Islet precursor cell (in vitro differentiated cells): ENCODE measurements around the gene CCSER1.
"Not testable (repeated sequence)": the region's sequence is repeated elsewhere in the genome, so short reads cannot be mapped to it uniquely, and the experiment has no call there.

Source experiments
- DNase-seq: peaks from one replicate; pipeline ENCODE4 v3.0.0-alpha.2; 2018

CCSER1 gene

DNA sequence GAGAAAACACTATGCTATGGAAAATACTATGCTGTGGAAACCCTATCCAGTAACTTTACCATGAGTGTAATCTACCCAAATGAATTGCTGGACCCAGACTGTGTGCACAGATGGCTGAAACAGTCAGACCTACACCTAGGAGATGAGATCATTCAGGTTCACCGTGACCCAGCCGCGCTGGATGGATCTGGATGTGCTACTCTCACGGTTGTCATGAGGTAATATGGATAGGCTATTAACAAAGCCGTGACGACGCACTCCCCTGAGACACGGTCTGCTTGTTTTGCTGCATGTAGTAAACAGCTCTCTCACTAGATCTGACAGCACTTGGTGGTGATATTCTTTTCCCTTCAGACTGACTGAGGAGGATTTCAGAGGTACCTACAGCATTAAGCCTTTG lies 1344.1 kb downstream of the CCSER1 start:
- DNase-seq = no peak

DNA sequence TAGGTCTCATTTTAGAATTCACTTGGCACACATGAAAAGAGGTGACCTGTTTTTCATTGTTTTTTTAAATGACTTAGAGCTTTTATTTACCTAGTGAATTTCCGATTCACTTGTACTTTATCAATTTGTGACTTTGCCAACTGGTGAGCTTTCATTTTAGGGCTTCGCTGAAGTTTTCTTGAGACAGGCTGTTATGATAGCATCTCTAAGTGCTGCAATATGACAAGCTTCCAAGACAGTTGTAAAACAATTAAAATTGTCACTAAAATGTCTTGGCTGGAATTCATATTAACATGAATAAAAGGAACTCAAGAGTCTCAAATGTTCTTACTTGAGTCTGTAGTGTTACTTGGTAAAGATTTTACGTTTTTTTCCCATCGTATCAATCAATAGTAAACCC lies 1344.9 kb downstream of the CCSER1 start:
- DNase-seq = no peak

DNA sequence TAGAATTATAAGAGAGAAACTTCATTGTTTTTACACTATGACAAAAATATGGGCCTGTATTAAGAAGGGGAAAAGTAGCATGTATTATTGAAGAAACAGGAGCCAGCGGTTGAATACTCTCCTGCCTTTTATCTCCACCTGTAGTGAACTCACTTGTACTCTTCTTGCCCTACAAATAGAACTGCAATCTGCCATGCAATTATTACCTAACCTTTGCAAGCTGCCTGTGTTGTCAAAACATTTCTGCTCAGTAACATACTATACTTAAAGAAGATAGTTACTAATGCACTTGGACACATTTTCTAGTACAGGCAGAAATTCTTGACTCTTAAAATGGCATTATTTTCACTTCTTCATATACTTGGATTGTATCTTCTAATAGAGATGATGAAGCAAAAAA lies 1358.2 kb downstream of the CCSER1 start:
- no peak for DNase-seq

DNA sequence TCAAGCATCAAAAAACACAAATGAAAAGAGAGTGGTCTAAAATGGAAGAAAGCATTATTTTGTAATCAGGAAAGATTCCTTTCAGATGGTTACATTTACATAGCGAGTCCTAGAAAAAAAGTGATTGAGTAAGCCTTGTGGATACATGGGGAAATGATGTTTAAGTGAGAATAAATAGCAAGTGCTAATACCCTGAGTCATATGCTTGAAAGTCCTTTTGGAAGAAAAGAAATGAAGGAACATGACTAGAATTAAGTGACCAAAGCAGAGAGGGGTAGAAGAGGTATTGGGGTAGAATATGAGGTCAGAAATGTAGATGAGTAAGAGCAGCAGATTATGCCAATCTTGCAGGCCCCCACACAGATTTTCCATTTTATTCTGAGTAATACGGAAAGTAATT lies 1361.8 kb downstream of the CCSER1 start:
- DNase-seq = no peak

DNA sequence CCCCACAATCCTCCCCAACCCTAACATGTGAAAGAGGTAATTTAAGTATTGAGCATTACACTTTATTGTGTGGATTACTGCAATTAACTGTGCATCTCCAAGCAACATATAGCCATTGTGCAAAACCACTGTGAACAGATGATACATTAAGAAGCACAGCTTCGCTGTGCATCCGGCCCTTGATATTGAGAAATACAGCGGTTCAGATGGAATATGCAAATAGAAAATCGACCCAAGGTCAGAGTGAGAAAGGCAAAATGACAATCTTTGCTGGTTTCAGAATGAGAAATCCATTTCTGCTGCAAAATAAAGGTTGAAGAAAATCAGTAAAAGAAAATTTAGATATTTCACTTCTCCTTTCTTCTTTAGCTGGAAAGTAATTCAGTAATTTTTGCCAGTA lies 1370.7 kb downstream of the CCSER1 start:
- DNase-seq = no peak

DNA sequence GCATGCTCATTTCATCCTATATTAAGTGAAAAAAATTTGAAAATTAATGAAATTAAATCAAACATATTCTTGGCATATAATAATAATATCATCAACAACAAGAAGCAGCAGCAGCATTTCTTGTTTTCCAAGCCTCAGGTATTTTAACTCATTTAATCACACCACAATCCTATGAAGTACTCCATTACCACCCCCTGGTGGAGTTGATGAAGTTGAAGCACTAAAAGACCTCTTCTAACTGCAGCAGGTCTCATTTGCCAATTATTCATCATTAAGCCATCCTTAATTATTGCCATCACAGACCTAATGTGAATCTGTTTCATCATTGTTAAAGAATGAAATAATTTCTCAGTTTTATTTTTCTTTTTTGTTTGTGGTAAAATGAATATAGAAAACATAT lies 1375.2 kb downstream of the CCSER1 start:
- no peak for DNase-seq

DNA sequence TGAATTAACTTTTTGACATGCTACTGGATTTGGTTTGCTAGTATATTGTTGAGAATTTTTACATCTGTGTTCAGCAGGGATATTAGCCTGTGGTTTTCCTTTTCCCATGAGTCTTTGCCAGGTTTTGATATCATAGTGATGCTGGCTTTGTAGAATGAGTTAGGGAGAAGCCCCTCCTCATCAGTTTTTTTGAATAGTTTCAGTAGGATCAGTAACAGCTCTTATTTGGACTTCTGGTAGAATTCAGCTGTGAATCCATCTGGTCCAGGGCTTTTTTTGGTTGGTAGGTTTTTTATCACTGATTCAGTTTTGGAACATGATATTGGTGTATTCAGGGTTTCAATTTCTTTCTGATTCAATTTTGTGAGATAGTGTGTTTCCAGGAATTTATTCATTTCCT lies 1386.1 kb downstream of the CCSER1 start:
- DNase-seq = no peak

DNA sequence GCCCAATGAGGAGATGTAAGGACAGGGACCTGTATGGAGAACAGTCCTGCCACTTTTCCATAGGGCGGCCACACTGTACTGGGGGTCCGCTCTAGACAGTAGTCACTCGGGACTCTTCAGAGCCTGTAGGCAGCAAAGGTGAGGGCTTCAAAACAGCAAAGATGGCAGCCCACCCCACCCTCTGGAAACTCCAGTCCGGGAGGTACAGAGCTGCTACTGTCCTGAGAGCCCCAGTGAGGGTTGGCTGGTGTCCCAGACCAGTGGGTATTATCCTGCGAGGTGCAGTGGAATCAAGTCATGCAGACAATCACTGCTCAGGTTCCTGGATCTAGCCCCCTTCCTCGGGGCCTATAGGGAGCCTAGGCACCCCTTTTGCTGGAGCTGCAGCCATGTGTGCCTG lies 1392.0 kb downstream of the CCSER1 start:
- no peak for DNase-seq

DNA sequence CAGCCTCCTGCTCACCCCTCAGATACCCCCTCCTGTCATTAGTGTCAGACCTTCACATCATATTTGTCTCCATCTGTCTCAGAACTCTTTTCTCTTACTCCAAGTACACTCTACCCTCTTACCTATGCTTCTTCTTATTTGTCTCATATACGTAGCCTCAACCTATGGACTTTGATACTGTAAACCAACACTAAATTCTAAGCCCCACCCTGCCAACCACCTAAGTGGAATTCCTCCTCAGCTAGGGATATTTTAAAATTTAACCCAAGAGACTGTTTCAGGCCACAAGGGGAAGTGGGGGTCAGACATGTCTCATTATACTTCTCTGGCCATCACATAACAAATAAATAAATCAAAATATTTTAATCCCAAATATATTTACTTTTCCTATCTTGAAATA lies 1398.4 kb downstream of the CCSER1 start:
- no peak for DNase-seq

DNA sequence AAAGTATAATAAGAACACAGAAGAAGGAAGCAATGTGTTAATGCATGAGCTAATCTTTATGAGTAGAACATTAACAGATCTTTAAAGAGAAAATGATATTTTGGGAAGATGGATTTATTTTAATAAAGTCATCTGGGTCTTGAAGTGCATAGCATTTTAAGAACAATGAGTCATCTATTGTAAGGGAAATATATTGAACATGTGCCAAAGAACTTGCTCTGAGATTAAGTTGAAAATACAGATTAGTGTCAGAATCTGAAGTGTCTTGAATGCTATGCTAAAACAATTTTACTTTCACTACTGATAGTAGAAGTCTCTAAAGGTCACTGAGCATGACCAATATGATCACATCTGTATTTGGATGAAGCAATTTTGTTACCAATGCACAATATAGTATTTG lies 1399.9 kb downstream of the CCSER1 start:
- no peak for DNase-seq

DNA sequence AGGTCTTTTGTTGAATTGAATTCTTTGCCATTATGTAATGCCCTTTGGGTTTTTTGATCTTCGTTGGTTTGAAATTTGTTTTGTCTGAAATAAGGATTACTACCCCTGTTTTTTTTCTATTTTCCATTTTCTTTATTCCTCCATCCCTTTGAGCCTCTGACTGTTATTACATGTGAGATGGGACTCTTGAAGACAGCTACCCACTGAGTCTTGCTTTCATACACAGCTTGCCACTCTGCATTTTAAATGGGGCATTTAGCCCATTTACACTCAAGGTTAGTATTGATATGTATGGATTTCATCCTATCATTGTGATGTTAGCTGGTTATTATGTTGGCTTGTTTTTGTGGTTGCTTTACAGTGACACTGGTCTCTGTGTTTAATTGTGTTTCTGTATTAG lies 1440.4 kb downstream of the CCSER1 start:
- DNase-seq = no peak

DNA sequence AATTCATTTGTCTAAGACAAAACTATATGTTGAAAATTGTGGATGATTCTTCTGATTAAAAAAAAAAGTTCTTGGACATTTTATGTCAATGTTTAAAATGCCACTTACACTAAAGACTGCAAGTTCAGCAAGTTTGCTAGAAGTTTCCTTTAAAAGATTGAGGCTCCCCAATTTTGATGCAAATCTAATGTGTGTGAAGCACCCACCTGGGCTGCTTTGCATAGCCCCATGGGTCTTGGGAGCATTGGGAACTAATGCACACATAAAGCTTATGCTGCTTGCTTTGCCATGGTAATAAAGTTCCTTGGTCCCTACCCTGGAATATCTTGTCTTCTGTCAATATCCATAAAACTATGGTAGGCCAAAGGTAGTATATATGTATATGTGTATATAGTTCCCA lies 1450.7 kb downstream of the CCSER1 start:
- DNase-seq = no peak

DNA sequence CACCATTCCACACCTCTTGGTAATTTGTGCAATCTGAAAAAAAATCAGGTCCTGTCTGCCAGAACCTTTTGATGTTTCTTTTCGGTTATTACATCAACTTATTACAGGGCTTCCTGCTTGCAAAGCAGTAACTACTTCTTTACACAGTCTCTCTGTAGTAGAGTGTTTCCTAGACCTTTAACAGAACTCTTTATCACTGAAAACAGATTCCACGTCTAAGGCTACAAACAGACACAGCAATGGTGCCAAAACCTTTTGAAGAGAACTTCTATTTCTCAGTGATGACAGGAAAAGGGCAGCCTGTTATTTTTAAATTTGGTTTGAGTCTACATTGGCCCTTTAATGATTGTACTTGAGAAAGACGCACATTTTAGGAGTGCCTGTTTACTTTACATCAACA lies 1463.1 kb downstream of the CCSER1 start:
- DNase-seq = no peak

DNA sequence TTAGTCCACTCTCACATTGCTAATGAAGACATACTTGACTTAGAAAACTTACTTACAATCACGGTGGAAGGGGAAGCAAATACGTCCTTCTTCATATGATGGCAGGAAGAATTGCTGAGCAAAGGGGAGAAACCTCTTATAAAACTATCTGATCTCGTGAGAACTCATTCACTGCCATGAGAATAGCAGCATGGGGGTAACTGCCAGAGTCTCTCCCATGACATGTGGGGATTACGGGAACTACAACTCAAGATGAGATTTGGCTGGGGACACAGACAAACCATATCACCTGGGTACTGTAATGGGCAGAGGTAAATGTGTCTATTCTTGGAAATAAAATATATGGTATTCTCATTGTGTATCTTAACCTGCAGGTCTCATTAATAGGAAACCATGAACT lies 1464.9 kb downstream of the CCSER1 start:
- DNase-seq = no peak

DNA sequence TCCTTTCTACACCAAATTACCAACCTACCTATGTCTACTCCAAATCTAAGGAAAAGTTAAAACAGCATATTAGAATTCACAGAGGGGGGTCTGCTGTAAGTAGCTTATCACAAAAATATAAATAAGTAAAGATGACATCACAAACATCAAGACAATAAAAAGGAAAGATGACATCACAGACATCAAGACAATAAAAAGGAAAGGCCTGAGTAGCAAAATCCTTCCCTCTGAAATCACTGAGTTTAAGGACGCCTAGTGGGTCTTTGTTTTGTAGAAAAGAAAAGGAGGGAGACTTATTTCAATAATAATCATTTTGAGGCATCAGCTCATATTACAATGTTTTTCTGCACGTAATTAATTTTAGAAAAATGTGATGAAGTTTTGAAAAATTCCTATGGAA lies 1469.5 kb downstream of the CCSER1 start:
- no peak for DNase-seq

DNA sequence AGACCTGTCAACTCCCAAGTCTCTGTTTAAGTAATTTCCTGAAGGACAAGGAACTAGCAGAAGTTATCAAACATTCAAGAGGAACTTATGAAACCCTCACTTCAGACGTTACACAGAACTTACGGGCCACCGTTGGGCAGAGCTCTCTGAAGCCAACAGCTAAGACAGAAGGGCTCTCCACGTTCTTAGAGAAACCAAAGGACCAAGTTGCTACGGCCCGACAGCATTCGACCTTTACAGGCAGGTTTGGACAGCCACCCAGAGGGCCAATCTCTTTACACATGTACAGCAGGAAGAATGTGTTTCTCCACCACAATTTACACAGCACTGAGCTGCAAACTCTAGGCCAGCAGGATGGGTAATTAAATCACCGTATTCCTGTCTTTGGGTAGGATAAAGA lies 1471.5 kb downstream of the CCSER1 start:
- peak; percentile 41 for DNase-seq

DNA sequence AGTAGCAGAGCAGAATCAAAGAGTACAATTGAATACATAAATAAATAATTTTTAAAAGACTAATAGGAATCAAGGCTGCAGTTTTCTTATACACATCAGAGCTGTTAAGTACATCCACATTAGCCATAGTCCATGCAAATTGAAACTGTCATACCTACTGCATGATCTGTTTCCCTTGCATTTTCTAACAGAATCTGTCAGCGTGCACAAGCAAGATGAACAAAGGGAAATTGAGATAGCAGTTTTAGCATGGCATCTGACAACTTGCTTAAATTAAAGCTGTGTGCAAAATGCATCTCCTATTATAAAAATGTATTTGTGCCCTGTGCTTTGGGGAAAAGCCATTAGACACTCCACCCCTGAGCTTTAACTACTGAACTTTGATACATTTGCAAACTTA lies 1473.1 kb downstream of the CCSER1 start:
- DNase-seq = no peak

DNA sequence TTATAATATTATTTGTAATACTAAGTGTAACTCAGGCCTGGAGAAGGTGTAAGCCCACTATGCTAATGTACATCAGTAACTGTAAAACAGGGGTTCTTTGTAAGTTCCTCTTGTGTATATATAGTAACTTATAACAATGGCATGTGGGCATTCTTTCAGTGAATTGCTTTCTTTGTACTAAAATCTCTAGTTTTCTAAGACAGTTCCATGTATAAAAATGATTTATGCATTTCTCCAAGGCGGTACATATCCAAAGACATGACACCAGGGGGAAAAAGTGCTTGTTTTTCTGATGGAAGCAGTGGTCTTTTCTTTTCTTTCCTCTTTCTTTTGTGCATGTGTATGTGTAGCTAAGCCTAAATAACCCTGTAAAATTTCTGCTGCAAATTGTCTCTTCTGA lies 1474.2 kb downstream of the CCSER1 start:
- DNase-seq = no peak

DNA sequence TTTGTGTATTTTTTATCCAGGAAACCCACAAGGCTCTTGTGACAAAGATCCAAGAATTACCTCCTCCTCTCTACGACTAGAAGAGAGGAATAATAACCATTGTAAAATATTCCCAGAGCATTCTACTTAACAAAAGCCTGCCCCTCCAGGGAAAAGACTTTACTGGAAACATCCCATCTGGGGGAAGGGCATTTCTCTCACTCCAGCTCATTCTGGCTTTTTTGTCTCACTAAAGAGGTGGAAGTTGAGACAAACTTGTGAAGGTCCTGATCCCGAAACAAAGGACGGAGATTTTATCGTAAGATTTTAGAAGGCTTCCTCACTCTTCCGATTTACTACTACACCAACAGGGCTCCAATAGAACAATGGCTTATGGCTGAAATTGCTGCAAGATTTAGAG lies 1484.6 kb downstream of the CCSER1 start:
- no peak for DNase-seq

DNA sequence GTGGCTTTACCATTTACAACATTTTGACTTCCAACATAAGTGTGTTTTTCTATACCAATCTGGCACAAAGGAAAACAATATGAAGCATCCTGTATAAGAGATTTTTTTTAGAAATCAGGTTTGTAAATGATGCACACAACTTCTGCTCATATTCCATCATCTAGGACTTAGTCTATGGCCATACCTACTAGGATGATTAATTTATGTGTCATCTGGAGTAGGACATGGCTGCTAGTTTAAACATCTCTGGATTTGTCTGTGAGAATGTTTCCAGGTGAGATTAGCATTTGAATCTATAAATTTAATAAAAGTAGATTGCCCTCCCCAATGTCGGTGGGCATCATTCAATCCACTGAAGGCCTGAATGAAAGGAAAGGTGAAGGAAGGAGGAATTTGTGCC lies 1493.8 kb downstream of the CCSER1 start:
- DNase-seq = no peak

DNA sequence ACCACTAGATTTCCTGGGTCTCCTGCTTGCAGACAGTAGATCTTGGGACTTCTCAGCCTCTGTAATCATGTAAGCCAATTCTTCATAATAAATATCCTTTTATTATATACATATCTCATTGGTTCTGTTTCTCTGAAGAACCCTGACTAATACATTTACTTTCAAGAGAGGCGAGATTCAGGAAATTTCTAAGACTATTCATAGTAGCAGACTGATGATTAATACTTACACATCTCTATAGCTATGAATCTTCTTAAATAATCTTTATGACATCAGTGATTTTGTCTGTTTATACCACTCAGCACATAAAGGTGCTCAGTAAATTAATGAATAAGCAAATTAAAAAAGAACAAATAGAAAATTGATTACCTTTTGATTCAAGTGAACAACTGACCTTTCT lies 1494.3 kb downstream of the CCSER1 start:
- DNase-seq = no peak

DNA sequence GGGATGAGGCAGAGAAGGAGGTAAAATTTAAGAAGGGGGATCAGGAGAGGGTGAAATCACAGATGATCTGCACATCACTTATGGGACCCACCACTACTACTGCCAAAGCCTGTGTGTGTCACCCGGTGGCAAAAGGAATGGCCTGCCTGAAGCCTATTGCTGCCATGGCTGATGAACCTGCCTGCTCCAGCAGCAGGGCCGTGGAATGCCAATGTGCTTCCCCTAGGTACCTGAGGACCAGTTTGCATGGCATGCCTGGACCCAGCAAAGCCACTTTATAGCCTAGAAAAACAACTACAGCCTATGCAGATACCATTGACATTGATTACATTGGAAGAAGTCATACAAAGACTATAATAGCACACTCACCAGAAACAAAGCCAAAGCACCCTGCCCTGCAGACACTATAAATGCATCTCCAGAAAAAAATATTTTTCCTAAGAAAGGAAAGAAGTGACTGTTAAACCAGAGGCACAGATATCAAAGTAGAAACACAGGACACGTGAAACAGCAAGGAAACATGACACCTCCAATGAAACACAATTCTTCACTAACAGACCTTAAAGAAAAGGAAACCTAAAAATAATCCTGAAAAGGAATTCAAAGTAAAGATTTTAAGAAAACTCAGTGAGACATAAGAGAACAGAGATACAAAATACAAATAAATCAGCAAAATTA lies 1495.9 kb downstream of the CCSER1 start:
- no peak for DNase-seq

DNA sequence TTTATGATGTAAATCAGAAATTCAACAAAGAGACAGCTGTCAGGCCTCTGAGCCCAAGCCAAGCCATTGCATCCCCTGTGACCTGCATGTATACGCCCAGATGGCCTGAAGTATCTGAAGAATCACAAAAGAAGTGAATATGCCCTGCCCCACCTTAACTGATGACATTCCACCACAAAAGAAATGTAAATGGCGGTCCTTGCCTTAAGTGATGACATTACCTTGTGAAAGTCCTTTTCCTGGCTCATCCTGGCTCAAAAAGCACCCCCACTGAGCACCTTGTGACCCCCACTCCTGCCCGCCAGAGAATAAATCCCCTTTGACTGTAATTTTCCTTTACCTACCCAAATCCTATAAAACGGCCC lies 1496.4 kb downstream of the CCSER1 start:
- DNase-seq = not testable (repeated sequence)

DNA sequence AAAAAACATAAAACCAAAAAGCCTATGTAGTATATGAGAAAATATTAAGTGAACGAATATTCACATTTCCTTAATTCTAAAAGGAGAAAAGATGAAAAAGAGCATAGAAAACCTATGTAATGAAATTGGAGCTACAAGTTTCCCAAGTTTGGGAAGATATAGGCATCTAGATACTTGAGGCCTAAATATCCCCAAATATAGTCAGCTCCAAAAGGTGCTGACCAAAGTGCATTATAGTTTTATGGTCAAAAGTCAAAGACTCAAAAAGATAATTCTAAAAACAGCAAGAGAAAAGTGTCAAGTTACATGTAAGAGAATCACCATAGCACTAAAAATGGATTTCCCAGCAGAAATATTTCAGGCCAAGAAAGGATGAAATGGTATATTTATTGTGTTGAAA lies 1502.9 kb downstream of the CCSER1 start:
- DNase-seq = no peak

DNA sequence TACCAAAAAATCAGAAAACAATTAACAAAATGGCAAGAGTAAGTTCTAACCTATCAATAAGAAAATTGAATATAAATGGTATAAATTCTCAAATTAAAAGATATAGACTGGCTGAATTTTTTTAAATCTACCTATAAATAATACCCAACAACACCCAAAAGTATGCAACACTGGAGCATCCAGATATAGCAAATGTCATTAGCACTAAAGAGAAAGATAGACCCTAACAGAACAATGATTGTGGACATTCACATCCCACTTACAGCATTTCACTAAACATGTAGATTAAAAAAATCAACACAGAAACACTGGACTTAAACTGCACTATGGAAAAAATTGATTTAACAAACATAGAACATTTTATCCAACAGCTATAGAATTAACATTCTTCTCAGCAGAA lies 1503.6 kb downstream of the CCSER1 start:
- no peak for DNase-seq

DNA sequence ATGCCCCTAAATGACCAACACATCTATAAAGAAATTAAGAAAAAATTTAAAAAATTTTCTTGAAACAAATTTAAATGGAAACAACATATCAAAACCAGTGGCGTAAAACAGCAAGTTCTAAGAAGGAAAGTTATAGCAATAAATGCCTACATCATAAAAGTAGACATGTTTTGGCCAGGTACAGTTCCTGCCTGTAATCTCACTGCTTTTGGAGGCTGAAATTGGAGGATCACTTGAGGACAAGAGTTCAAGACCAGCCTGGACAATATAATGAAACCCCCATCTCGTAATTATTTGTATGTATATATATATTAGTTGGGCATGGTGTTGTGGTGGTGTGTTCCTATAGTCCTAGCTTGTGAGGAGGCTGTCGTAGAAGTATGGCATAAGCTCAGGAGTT lies 1504.1 kb downstream of the CCSER1 start:
- no peak for DNase-seq
